ENCODE results near the gene LHFPL5.
A peak's percentile ranks its signal among the peaks of the same experiment; 100 is the strongest.

Gene LHFPL5

GRCh38 chr6:35794536-35795452, 10.4 kb upstream of the LHFPL5 start:
- no peak for DNase-seq (ENCODE audit: low read depth)

- no peak for DNase-seq (ENCODE audit: low read depth)
Measured at GRCh38 chr6:35795453-35796071, 9.6 kb upstream of the LHFPL5 start.

- no peak for DNase-seq (ENCODE audit: low read depth)
Measured at GRCh38 chr6:35796236-35796635, 8.9 kb upstream of the LHFPL5 start.

GRCh38 chr6:35797837-35798526, 7.2 kb upstream of the LHFPL5 start:
- no peak for DNase-seq (ENCODE audit: low read depth)

- DNase-seq (ENCODE audit: low read depth): no peak
Measured at GRCh38 chr6:35798706-35799105, 6.4 kb upstream of the LHFPL5 start.

GRCh38 chr6:35801148-35801547, 4.0 kb upstream of the LHFPL5 start:
- DNase-seq (ENCODE audit: low read depth): no peak

- no peak for DNase-seq (ENCODE audit: low read depth)
Measured at GRCh38 chr6:35808688-35809087, 3.5 kb downstream of the LHFPL5 start.

GRCh38 chr6:35809809-35810208, 4.7 kb downstream of the LHFPL5 start:
- DNase-seq (ENCODE audit: low read depth): no peak

- DNase-seq (ENCODE audit: low read depth): peak; percentile 15
Measured at GRCh38 chr6:35810971-35811698, 6.0 kb downstream of the LHFPL5 start.

GRCh38 chr6:35811699-35811995, 6.5 kb downstream of the LHFPL5 start:
- DNase-seq (ENCODE audit: low read depth): no peak

GRCh38 chr6:35817515-35817914, 12.4 kb downstream of the LHFPL5 start:
- DNase-seq (ENCODE audit: low read depth): no peak

- DNase-seq (ENCODE audit: low read depth): no peak
Measured at GRCh38 chr6:35823601-35824000, 18.4 kb downstream of the LHFPL5 start.

- no peak for DNase-seq (ENCODE audit: low read depth)
Measured at GRCh38 chr6:35824552-35825192, 19.5 kb downstream of the LHFPL5 start.

- DNase-seq (ENCODE audit: low read depth): no peak
Measured at GRCh38 chr6:35829306-35829705, 24.2 kb downstream of the LHFPL5 start.

- DNase-seq (ENCODE audit: low read depth): no peak
Measured at GRCh38 chr6:35831257-35832007, 26.3 kb downstream of the LHFPL5 start.

GRCh38 chr6:35833536-35833935, 28.4 kb downstream of the LHFPL5 start:
- DNase-seq (ENCODE audit: low read depth): peak; percentile 3

- no peak for DNase-seq (ENCODE audit: low read depth)
Measured at GRCh38 chr6:35839019-35839418, 33.9 kb downstream of the LHFPL5 start.

- DNase-seq (ENCODE audit: low read depth): no peak
Measured at GRCh38 chr6:35842381-35842780, 37.2 kb downstream of the LHFPL5 start.

GRCh38 chr6:35844290-35844689, 39.1 kb downstream of the LHFPL5 start:
- DNase-seq (ENCODE audit: low read depth): no peak

- no peak for DNase-seq (ENCODE audit: low read depth)
Measured at GRCh38 chr6:35850208-35850607, 45.1 kb downstream of the LHFPL5 start.

GRCh38 chr6:35852994-35853393, 47.8 kb downstream of the LHFPL5 start:
- DNase-seq (ENCODE audit: low read depth): no peak
